GM18870 (cell line): ENCODE results near the gene FBXO34.

Experiments used
- ATAC-seq: cut with Tn5 transposase; IDR thresholded peaks from one replicate; pipeline ENCODE4 v1.9.1; 2021; ENCODE audit warnings: moderate library complexity; ENCODE audit not compliant: unreplicated experiment

FBXO34 gene, protein sequence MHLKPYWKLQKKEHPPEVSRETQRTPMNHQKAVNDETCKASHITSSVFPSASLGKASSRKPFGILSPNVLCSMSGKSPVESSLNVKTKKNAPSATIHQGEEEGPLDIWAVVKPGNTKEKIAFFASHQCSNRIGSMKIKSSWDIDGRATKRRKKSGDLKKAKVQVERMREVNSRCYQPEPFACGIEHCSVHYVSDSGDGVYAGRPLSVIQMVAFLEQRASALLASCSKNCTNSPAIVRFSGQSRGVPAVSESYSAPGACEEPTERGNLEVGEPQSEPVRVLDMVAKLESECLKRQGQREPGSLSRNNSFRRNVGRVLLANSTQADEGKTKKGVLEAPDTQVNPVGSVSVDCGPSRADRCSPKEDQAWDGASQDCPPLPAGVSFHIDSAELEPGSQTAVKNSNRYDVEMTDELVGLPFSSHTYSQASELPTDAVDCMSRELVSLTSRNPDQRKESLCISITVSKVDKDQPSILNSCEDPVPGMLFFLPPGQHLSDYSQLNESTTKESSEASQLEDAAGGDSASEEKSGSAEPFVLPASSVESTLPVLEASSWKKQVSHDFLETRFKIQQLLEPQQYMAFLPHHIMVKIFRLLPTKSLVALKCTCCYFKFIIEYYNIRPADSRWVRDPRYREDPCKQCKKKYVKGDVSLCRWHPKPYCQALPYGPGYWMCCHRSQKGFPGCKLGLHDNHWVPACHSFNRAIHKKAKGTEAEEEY

DNA sequence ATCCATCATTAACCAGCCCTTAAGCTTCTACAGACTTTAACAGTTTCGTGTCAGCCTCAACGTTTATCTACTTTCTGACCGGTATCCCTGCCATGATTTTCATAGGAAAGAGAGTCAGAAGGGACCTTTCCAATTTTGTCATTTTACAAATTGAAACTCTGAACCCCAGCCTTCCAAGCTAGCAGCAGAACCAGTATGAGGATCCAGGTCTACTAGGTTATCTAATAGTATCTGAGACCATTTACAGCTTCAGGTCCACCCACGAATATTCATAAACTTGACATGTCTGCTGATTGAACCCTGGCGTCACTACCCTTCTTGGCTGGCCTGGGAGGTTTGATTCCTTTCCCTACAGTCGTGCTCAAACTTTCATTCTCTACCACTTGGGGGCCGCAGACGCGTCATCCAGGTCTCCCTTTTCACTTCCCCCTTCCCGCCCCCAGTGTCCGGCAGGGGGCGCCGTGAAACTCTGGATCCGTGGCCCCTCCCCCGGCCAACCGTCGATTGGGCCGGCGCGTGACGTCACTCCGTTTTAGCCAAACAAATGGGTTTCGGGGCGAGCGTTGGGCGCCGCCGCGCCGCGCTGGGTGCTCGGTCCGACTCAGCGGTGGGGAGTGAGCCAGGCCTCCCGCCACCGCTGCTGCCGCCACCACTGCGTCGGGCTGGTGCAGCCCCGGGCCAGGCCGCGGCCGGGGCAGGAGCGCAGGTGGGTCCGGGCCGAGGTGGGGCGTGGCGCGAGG is at the start of gene FBXO34:
Gene FBXO34 (plus strand): TSS at position 590 of the 740 bp plus-strand sequence. CDS start 78,970 bp downstream, outside the sequence.
- peak; percentile 78 for ATAC-seq

DNA sequence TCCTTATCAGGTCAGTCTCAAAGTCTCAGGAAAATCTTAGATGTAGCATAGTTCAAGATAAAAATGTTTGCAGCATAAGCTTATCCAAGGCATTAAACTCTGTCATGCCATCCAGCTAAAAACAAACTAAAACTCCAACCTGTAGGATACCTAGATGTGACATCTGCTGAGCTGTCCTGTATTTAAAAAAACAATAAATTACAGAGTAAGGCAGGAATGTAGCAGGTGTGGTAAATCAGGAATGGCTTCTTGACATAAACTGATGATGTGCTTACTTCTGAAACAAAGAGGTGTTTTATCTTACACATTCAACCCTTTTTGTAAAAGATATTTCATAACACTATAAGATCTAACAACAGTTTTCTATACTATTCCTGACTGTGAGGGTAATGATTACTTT is 49.3 kb upstream of the FBXO34 start:
- ATAC-seq: no peak

DNA sequence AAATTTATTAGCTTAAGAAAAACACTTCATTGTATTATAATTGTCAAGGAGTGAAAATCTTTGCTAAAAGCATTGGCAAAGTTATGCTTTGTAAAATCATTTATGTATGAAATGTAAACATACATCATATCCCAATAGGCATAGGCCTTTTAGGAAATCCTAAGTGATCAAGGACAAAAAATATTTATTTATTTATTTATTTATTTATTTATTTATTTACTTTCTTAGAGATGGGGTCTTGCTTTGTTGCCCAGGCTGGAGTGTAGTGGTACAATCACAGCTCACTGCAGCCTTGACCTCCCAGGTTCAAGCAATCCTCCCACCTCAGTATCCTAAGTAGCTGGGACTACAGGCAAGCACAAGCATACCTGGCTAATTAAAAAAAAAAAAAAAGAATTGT is 47.9 kb upstream of the FBXO34 start:
- no peak for ATAC-seq

DNA sequence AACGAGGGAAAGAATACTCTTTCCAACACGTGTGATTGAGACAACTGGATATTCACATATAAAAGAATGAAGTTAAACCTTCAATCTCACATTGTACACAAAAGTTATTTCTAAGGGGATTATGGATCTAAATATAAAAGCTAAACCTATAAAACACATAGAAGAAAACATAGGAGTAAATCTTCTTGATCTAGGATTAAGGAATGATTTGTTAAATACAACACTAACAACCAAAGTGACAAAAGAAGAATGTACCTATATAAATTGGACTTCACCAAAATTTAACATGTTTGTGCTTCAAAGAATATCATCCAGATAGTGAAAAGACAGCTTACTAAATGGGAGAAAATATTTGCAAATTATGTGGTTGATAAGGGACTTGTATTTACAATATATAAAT is 43.0 kb upstream of the FBXO34 start:
- ATAC-seq: no peak

DNA sequence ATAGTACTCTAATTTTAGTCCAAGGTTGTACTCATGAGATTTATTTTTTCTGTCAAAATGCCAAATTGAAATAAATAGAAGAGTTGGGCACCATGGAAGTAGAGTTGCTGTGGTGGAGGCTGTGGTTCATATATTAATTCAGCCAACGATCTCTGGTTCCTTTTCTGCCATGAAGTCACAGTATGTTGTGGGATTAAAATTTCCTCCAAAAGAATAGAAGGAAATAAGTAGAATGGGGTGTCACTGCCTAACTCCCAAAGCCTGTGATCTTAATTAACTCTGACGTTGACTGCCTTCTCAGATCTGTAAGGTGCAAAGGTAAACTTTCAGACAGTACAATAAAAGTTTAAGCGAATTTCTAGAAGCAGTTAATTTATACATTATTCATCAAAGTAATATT is 37.6 kb upstream of the FBXO34 start:
- no peak for ATAC-seq

DNA sequence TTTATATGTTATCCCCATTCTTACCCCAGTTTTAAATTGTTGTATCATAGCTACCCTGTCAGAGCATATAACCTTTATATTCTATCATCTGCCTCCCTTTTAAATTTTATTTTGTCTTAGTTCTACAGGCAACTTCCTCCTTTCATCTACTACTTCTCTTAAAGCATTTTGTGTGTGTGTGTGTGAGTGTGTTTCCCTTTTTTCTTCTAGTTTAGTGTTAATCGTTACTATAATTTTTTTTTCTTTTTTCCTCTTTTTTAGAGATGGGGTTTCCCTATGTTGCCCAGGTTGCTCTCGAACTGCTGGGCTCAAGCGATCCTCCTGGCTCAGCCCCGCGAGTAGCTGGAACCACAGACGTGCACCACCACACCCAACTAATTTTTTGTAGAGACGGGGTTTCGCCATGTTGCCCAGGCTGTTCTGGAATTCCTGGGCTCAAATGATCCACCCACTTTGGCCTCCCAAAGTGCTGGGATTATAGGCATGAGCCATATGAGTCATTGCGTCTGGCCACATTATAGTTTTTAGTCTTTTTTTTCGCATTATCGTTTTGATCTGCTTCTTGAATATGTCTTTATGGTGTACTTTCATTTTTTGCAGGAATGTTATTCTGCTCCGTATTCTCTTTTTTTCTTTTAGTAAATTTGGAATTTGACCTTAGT is 33.1 kb upstream of the FBXO34 start:
- no peak for ATAC-seq

DNA sequence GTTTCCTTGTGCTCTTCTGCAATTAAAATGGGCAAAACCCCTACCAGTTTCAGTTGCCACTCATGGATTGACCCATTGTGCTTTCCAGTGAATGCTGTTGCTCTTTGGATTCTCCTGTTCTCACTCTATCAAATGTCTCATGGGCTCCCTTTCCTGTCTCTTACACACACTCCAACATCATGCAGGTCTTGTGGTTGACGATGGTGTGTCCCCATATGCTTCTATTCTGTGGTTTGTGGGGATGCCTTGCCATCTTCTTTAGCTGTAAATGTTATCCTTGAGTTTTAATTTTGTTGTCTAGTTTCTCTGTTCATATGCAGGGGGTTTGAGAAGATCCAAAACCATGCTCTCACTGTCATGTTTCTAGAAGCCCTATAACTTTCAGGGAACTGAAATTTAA is 31.9 kb upstream of the FBXO34 start:
- no peak for ATAC-seq

DNA sequence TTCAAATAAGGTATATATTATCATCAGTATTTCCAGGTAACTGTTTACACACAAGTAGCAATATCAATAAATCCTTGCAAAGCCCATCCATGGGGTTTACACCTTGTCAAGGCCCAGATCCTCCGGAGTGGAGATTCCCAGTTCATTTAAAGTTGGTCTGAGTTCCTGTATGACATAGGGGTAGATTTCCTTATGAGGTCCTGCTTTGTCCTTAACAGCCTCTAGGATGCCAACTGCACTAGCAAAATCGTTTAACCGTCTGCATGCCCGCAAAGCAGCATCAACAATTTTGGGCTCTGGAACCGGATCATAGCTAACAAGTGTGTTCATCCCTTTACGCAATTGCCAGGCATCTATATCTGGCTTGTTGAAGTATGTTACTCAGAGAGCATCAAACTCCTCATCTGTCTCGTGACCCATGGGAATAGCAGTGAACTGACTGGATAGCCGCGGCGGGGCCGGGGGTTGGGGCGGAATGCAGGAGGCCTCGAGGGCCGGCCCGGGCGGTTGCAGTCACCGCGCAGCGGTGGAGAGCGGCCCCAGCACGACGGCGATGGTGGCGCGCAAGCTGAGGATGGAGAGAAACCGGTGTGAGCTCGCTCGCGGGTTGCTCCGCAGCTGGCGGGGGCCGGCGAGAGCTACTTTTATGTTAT is 30.6 kb upstream of the FBXO34 start:
- ATAC-seq: no peak

DNA sequence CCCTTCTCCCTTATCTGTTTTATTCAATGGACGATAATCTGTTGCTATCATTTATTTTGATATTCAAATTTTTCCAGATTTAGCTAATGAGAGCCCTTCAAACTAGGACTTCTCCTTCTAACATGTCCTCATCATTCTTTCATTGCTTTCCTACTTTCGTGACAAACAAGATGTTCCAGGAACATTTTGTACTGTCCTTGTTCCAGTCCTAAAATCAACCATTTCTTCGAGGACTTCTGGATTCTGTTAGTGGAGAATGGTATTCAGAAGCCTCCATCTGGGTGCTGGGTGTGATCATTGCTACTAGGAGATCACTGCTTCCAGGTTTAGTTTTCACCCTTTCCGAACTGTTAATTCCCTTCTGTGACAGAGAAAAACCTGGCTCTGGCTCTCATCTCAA is 29.5 kb upstream of the FBXO34 start:
- no peak for ATAC-seq

DNA sequence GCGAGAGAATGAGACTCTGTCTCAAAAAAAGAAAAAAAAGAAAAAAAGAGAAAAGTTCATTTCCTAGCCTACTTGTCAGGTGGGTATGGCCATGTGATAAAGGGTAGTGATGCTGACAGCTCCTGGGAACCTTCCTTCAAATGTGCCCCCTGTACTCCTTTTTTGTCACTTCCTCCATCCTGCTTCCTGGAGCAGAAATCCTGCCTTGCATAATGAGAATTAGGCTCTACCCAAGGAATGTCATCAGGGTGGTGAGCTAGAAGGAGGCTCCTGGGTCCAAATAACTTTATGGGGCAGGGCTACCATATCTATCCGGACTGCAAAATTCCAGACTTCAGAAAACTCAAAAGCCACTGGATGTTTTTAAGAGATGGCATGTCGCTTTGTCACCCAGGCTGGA is 27.8 kb upstream of the FBXO34 start:
- ATAC-seq: no peak

DNA sequence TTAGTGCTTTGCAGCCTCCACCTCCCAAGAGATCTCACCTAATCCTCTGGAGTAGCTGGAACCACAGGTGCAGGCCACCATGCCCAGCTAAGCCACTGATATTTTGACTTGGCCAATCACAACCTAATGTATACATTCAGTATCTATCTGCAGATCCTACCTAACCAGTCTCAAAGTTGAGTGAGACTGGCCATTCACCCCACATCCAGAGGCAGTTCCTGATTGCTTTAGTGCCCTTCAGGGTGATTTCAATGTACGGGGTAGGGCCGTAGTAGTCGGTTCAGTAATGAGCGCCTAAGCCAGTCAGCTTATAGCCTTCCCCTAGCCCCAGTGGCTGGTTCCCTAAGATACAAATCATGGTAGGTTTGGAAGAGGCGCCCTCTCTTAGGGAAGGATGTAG is 27.4 kb upstream of the FBXO34 start:
- ATAC-seq: no peak

DNA sequence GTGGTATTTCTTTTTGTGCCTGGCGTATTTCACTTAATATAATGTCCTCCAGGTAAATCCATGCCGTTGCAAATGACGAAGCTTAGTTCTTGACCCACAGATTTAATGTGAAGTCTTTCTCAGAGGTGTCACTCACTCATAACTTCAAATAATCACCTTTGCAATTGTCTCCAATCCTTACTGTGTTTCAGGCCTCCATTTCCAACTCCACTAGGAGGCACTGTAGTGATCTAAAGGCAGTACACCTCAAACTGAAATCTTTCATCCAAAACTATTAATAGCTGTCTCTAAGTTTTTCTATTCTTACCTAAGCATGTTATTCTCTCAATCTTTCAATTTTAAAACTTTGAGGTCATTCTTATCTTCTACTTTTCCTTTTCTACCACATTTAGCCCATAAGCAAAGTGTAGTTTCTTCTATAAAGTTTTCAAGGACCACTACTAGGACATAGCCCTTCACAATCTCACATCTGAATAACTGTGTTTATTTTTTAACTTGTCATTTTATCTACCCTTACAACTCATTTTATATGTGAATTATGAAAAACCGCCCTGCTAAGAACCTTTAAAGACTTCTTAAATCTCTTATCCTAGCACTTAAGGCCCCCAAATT is 25.5 kb upstream of the FBXO34 start:
- no peak for ATAC-seq

DNA sequence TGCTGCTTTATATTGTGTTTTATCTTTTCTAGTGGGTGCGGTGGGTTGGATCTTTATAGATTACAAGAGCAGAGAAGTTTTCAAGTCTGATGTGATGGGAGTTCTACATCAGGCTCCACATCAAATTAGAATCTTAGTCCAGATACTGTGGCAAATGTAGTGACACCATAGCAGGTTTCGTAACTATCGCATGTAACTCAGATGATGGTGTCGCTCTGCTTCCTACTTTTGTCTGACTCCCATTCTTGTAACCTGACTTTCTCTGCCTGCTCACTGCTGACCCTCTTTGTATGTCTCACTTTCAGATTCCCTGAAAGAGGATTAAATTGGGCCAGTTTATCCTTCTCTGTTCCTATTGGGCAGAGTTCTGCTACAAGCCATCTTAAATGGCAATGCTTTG is 22.8 kb upstream of the FBXO34 start:
- ATAC-seq: no peak

DNA sequence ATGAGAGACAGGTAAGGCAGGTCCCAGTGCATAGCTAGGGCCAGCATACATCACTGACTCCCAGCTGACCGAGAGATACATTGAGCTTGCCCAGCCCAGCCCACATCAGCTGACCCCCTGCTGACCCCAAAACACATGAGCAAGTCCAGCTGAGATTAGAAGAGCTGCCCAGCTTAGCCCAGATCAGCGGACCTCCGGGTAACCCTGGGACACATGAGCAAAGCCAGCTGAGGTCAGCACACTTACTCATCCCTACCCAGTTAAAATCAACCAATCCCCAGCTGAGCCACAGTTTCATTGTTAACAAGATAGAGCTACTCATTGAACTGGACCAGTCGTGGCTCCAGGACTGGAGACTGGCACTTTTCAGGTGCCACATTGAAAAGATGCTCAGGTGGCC is 21.8 kb upstream of the FBXO34 start:
- ATAC-seq: no peak

DNA sequence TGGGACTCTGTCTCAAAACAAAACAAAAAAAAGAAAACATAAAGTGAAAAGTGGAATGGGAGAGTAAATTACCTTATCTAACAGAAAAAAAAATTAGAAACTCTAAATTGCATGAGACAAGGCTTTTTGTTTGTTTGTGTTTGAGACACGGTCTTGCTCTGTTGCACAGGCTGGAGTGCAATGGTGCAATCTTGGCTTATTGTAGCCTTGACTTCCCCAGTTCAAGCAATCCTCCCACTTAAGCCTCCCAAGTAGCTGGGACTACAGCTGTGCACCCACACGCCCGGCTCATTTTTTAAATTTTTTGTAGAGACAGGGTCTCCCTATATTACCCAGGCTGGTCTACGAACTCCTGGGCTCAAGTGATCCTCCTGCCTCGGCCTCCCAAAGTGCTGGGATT is 17.9 kb upstream of the FBXO34 start:
- no peak for ATAC-seq

DNA sequence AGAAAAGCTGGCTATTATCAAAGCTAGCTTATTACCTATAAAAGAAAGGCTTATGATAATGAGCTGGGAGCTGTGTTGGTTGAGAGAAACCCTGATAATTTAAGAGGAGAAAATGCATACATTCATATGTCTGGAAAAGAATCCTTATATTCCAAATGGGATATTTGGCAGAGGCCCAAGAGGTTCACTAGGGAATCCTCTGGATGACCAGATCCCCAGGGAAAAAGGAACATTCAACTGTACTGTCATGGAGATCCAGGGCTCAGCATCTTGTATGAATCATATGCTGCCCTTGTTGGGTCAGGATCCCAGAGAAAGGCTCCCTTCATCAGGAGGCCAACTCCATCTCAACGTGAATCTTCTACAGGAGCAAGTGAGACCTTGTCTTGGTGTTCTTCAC is 16.6 kb upstream of the FBXO34 start:
- no peak for ATAC-seq

DNA sequence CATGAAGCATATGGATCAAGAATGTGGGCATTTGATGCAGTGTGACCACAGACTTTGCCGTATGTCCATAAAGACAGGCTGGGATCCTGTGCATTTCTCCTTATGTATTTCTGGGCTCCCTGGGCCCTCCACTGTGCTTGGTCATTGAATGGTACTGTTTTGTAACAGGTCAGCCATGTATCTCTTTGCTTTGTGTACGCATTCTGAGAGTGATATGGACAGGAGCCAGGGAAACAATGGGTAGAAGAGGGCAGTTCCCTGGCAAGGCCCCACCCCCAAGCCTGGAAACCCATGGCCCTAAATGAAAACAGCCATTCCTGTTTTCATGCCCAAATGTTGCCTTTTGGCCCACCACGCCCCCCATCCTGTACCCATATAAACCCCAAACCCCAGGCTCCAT is 15.2 kb upstream of the FBXO34 start:
- no peak for ATAC-seq

DNA sequence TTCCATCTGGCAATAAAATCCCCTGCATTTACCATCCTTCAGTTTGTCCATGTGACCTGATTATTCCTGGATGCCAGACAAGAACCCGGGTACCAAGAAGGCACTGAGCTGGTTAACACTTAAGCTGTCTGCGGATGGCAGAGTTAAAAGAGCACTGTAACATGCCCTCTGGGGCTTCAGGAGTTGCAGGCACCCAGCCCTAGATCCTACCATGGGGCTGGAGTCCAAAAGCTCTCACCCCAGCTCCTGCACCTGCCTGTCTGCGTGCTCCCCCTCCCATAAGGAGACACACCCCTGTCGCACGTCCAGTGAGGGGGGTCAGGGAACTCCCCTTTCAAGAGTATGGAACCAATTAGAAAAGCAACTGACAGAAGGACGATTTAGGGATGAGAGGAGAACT is 14.6 kb upstream of the FBXO34 start:
- no peak for ATAC-seq

DNA sequence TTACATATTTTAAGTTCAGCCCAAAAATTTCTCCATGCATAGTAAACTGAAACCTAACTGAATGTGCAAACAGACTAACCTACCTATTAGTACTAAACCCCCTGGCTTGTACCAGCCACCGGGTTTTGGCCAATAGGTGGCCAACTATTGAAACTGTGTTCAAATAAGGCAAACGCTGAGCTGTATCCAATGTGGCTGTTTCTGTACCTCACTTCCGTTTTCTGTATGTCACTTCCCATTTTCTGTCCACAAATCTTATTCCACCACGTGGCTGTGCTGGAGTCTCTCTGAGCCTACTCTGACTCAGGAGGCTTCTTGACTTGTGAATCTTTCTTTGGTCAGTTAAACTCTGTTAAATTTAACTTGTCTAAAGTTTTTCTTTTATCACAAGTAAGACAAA is 6.0 kb upstream of the FBXO34 start:
- no peak for ATAC-seq

DNA sequence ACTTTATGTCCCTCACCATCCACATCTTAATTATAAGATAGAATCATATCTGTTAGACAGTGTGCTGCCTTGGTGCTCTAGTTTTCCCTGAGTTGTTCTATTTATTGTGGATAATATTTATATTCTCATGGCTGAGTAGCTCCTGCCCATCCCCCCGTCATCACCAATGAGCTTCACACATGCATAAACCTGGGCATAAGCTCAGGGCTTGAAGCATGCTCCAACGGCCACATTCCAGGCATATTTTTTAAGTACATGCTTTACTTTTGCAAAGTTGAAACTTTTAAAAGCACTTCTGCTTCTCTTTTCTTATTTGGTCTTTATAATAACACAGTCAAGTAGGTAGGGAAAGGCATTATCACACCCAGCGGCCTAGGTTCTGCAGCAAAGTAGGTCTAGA is 3.4 kb upstream of the FBXO34 start:
- no peak for ATAC-seq
